AG09309 (cell line): ENCODE results near the gene CDK5RAP2.

Experiments used
- DNase-seq: peaks from one replicate; pipeline ENCODE4 v3.0.0-alpha.2; 2010; ENCODE audit warnings: low read depth
- H3K4me3 ChIP-seq: 2 replicates; pipeline ENCODE4 v1.5.1; 2011; ENCODE audit warnings: mild to moderate bottlenecking, low read depth, low read length, moderate library complexity; ENCODE audit not compliant: control insufficient read depth
- TF ChIP-seq, protein P1 (sequence below): IDR thresholded peaks from 2 replicates; pipeline ENCODE4 v1.5.1; 2011; ENCODE audit warnings: mild to moderate bottlenecking, low read depth, low read length, inconsistent platforms; ENCODE audit not compliant: insufficient read depth, control insufficient read depth; ENCODE audit errors: missing control alignments

The CDK5RAP2 gene

DNA sequence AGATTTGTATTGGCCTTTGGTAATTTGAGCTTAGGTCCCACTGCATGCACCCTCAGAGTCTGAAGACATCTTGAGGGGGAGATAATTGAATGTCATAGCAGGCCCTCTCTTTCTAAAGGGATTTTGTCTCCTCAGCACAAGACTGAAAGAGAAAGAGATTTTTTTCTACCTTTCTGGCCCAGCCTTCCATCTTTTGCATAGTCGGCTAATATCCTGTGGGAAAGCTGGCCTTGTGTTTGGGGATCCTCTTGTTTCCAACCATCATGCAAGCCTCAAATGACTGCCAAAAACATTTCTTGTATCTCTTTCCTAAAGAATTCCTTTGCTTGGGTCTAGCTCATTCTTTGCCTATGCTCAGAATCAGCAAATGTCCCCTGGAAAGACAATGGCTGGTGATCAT, 42.0 kb upstream of the CDK5RAP2 start:
- no peak for DNase-seq
- TF ChIP-seq, protein P1, sequence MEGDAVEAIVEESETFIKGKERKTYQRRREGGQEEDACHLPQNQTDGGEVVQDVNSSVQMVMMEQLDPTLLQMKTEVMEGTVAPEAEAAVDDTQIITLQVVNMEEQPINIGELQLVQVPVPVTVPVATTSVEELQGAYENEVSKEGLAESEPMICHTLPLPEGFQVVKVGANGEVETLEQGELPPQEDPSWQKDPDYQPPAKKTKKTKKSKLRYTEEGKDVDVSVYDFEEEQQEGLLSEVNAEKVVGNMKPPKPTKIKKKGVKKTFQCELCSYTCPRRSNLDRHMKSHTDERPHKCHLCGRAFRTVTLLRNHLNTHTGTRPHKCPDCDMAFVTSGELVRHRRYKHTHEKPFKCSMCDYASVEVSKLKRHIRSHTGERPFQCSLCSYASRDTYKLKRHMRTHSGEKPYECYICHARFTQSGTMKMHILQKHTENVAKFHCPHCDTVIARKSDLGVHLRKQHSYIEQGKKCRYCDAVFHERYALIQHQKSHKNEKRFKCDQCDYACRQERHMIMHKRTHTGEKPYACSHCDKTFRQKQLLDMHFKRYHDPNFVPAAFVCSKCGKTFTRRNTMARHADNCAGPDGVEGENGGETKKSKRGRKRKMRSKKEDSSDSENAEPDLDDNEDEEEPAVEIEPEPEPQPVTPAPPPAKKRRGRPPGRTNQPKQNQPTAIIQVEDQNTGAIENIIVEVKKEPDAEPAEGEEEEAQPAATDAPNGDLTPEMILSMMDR, result no peak
- no peak overlapping the region for H3K4me3 ChIP-seq

DNA sequence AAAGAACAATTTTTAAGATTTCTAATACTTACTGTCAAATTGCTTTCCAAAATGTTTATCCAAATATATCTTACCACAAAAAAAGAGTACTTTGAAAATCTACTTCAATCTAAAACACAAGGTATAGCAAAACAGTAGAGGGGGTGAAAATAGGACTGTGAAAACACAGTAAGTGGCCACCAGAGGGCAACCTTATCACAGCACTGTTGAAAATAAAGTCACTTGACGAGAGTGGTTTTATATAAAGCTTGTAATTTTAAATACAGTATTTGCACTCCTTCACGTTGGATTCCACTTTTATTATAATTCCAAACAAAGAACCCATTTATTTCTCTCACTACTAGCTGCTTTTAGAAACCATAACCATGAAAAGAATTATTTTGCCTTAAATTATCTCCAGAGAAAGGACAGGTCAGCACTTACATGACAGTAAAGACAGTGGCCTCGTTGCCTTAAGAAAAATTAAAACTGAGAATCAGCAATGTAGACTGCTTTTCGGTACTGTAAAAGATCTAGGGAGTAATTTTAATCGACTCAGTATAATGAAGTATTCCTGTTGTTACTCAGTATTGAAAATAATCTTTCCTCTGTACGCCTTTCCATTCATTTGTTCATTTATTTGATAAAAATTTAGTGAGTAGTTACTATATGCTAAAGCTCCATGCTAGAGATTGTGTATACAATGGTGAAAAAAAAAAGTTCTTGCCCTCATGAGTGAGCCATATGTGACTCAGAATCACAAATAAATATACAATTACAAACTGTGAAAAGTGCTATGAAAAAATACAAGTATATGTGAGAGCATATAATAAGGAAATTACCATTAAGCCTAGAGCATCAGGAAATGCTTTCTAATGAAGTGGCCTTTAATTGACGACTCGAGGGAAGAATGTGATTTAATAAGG, 40.0 kb upstream of the CDK5RAP2 start:
- DNase-seq, result peak; percentile 23
- no peak overlapping the region for H3K4me3 ChIP-seq
- TF ChIP-seq, protein P1, result peak; percentile 75

DNA sequence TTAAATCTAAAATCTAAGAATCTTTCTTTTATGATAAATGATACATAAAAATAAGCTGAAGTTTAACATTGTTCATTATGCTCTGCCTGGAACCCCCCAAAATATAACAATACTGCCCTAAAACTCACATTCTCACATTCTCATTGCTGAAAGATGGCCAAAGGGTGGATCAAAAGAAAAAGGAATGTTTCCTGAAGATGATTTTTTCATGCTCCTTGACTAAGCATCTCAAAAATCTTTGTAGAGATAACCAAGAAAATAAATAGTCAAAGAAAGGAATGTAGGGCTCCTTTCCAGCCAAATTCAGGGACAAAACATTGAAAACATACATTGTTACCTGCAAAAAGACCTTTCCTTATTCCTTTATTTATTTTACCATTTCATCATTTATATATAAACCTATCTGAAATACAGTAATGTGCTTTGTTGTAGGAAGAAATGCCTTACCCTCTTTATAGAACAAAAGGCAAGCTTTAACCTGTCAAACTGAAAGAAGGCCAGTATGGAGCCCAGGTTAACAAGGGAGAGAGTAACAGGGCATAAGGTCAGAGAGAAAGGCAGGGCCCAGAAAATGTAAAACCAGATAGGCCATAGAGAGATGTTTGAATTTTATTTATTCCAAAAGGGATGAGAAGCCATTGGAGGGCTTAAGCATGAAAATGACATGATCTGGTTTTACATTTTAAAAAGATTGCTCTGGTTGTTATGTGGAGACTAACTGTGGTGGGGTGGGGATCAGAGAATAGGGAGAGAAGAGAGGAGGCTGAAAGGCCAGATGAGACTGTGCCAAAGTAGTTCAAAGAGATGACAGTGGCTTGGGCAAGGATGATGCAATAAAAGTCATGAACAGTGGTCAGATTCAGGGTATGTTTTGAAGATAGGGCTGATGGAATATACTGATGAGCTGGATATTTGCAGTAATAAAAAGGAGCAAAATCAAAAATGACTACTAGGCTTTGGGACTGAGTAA, 37.3 kb upstream of the CDK5RAP2 start:
- H3K4me3 ChIP-seq, result no peak overlapping the region
- DNase-seq, result no peak
- TF ChIP-seq, protein P1, result no peak

DNA sequence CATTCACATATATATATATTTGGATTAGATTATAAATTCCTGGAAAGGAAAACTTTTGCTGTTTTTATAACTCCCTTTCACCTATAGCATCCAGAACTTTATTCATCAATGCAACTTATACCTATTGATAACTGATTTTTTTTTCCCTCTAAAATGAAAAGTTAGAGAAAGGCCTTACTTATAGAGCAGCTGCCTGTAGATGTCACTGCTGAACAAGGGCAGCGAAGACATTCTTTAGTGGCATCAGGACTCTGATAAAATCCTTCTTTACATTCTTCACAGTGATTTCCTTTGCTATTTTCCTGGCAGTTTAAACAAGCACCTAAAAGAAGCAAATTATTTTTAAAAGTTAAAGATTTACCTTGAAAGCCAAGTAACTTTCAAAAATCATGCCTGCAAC, 32.3 kb upstream of the CDK5RAP2 start:
- no peak for DNase-seq
- H3K4me3 ChIP-seq, result no peak overlapping the region
- TF ChIP-seq, protein P1, result peak; percentile 29

DNA sequence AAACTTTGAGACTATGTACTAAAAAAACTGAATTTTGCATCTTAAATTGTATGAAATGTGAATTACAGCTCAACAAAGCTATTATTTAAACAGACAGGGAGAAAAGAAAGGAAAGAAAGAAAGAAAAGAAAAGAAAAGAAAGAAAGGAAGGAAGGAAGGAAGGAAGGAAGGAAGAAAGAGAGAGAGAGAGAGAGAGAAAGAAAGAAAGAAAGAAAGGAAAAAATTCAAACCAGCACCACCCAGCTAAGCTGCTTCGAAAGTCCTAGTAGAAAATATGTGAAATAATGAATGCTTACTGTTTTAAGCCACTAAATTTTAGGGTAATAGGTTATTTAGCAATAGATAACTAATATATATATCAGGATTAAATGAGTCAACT, 31.7 kb upstream of the CDK5RAP2 start:
- no peak for DNase-seq
- TF ChIP-seq, protein P1, result no peak

DNA sequence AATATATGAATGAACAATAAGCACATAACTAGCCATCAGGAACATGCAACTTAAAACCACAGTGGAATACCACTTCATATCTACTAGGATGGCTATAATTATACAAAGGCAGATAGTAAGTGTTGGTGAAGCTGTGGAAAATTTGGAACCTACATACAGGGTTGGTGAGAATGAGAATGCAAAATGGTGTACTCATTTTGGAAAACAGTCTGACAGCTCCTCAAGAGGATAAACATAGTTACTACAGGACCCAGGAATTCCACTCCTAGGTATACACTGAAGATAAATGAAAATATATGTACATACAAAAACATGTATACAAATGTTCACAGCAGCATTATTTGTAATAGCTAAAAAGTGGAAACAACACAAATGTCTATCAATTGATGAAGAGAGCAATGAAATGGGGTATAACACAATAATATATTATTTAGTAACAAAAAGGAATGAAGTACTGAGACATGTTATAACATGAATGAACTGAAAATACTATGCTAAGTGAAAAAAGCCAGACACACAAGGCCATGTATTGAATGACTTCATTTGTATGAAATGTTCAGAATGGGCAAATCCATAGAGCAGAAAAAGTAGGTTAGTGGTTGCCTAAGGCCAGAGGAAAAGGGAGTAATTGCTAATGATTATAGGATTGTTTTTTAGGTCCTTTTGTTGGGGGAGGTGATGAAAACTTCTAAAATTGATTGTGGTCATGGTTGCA, 31.2 kb upstream of the CDK5RAP2 start:
- no peak overlapping the region for H3K4me3 ChIP-seq
- no peak for DNase-seq
- TF ChIP-seq, protein P1, result peak; percentile 12

More for the DNA sequence above, 31.7 kb upstream of the CDK5RAP2 start:
- no peak overlapping the region for H3K4me3 ChIP-seq
